Rectal smooth muscle tissue (tissue), 1 donor: ENCODE results near the gene CYB5R3.

Source experiments
- H3K27ac ChIP-seq: one replicate; pipeline ENCODE4 v1.7.0; 2013; ENCODE audit warnings: low read depth, low read length, inconsistent platforms
- H3K27me3 ChIP-seq: one replicate; pipeline ENCODE4 v1.7.0; 2013; ENCODE audit warnings: low read length; ENCODE audit not compliant: control insufficient read depth, insufficient read depth
- H3K36me3 ChIP-seq: one replicate; pipeline ENCODE4 v1.7.0; 2013; ENCODE audit warnings: low read length; ENCODE audit not compliant: control insufficient read depth, insufficient read depth
- H3K4me1 ChIP-seq: one replicate; pipeline ENCODE4 v1.7.0; 2013; ENCODE audit warnings: low read length; ENCODE audit not compliant: control insufficient read depth, insufficient read depth
- H3K4me3 ChIP-seq: one replicate; pipeline ENCODE4 v1.7.0; 2013; ENCODE audit warnings: low read length
- H3K9ac ChIP-seq: one replicate; pipeline ENCODE4 v1.7.0; 2013; ENCODE audit warnings: low read length

Gene CYB5R3

GRCh38 chr22:42648017-42648367 is 1.2 kb downstream of the CYB5R3 start:
- Histone ChIP-seq H3K4me1 (peaks cover 39% of the 10 kb centered on the region), H3K9ac (peak overlapping the region; percentile 98), H3K27ac (peak overlapping the region; percentile 85), H3K4me3 (peak overlapping the region; percentile 98), H3K36me3 (no peaks in the 10 kb centered on the region), H3K27me3 (no peaks in the 10 kb centered on the region)

DNA sequence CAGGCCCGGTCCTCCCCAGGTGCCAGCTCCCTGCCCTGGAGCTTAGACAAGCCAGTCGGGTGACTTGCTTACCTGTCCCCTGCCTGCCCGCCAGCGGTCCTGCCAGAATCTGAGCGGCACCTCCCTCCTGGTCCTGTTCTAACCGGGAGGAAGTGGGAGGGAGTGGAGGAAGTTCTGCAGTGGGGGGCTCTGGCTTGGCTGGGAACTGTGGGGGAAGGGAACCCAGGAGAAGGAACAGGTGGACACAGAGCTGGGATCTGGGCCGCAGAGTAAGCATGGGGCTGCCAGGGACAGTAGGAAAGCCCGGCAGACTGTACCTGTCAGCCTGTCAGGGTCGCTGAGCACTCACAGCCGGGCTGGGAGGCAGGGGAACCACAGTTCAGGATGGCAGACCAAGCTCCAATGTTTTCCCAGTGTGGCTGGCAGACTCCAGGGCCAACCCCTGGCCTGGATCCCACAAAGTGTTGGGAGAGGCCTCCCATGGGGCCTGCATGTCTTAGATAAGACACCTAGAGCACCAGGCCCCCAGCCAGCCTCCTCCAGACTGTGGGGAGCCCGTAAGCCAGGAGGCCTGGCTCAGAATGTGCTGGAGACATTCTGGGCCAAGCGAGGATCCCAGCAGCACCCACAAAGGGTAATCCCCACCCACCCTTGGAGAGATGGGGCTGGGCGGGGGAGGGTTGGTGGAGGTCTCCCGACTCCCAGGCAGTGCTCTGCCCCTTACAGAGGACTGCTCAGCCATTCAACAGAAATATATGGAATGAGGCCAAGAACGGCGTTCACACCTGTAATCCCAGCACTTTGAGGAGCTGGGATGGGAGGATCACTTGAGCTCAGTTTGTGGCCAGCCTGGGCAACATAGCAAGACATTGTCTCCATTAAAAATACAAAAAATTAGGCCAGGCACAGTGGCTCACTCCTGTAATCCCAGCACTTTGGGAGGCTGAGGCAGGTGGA is 2.3 kb downstream of the CYB5R3 start:
- Histone ChIP-seq H3K27ac (peak overlapping the region; percentile 84), H3K9ac (peak overlapping the region; percentile 27), H3K27me3 (no peaks in the 10 kb centered on the region), H3K36me3 (no peaks in the 10 kb centered on the region), H3K4me1 (peaks cover 39% of the 10 kb centered on the region), H3K4me3 (peak overlapping the region; percentile 49)

DNA sequence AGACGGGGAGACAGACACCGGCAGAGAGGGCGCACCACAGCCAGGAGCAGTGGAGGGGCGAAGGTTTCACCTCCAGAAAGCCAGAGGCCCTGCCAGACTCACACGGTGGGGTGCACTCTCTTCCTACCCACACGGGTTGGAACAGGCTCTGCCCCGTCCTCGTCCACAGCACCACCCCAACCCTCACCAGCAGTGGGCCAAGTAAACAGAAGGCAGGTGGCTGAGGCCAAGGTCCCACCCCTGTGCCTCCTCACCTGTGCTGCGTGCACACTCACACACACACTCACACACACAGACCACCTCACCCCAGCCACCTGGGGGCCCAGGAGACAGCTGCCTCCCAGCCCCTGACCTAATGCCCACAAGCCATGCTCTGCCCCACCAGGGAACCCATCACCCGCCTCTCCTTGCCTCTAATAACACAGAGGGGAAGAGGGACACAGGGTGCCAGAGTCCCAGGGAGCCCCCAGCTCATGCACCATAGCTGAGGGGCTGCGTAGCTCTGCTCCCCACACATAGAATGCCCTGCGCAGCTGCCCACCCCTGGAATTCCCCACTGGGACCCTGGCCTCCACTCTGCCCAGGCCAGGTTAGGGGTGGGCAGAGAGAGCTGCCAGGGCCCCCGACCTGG is 3.1 kb downstream of the CYB5R3 start:
- Histone ChIP-seq H3K27me3 (no peaks in the 10 kb centered on the region), H3K9ac (peak overlapping the region; percentile 27), H3K36me3 (no peaks in the 10 kb centered on the region), H3K27ac (peak overlapping the region; percentile 84), H3K4me3 (peak overlapping the region; percentile 49), H3K4me1 (peaks cover 39% of the 10 kb centered on the region)

DNA sequence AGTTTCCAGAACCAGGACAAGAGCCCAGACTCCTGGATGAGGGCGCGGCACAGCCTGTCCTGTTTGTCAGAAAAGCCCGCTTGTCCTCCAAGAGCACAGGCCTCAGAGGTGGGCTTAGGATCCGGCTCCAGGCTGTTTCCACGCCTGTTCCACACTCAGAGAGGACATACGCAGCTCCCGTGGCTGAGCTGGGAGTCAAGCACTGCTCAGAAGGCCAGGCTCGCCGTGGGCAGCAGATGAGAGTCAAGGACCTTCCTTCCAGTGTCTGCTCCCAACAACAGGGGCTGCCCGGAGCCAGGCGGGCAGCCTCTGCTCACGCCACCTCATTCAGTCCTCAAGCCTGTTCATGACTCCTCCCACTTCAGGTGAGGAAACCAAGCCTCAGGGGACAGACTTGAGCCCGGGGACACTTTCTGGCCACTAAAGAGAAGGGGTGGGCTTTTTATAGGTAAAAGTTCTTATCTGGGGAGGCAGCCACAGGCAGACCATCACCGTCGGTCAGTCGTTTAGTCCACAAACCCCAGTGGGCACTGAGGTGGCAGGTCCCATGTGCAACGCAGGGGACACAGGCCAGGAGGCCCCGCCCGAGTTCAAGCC is 3.8 kb downstream of the CYB5R3 start:
- Histone ChIP-seq H3K9ac (peak overlapping the region; percentile 74), H3K27me3 (no peaks in the 10 kb centered on the region), H3K27ac (peak overlapping the region; percentile 84), H3K36me3 (no peaks in the 10 kb centered on the region), H3K4me1 (peaks cover 39% of the 10 kb centered on the region), H3K4me3 (peak overlapping the region; percentile 49)

- Histone ChIP-seq H3K4me1 (peaks cover 39% of the 10 kb centered on the region), H3K27me3 (no peaks in the 10 kb centered on the region), H3K9ac (peak overlapping the region; percentile 74), H3K4me3 (peak overlapping the region; percentile 49), H3K27ac (peak overlapping the region; percentile 84), H3K36me3 (no peaks in the 10 kb centered on the region)
Observed at GRCh38 chr22:42644422-42645340, 4.5 kb downstream of the CYB5R3 start.

DNA sequence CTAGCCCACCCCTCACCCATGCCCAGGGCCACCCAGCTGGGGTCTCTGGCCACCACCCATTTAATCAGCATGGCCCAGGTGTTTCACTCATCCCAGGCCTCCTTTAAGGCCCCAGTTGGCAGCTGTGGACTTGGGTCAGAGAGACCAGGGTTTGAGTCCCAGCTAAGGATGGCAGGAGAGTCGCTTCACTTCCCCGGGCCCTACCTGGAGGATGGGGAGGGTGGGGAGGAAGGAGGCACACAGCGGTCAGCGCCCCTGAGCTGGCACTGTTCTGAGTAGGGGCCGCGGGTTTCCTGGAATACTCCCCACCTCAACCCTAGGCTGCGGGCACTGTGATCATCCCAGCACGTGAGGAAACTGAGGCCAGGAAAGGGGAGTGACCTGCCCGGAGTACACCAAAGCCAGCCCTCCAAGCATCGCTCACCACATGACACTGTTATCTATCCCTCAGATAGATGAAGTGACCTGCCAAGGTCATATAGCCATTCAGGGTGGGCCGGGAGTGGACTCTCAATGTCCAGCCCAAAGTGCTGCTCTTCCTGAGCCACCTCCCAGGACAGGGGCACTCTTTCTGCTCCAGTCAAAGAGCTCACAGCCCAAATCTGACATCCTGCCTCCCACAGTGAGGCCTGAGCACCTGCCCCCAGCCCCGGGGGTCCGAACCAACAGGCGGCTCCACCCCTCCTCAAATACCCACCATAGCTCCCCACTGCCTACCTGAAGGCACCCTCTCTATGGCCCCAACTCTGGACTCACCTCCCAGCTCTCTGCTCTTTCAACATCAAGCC is 5.4 kb downstream of the CYB5R3 start:
- Histone ChIP-seq H3K4me3 (no peak overlapping the region), H3K4me1 (peaks cover 39% of the 10 kb centered on the region), H3K27ac (peak overlapping the region; percentile 84), H3K9ac (no peak overlapping the region), H3K27me3 (no peaks in the 10 kb centered on the region), H3K36me3 (no peaks in the 10 kb centered on the region)

- Histone ChIP-seq H3K27ac (no peak overlapping the region), H3K4me3 (no peak overlapping the region), H3K9ac (no peak overlapping the region), H3K27me3 (no peaks in the 10 kb centered on the region), H3K36me3 (no peaks in the 10 kb centered on the region), H3K4me1 (peaks cover 34% of the 10 kb centered on the region)
Observed at GRCh38 chr22:42642806-42643633, 6.2 kb downstream of the CYB5R3 start.

DNA sequence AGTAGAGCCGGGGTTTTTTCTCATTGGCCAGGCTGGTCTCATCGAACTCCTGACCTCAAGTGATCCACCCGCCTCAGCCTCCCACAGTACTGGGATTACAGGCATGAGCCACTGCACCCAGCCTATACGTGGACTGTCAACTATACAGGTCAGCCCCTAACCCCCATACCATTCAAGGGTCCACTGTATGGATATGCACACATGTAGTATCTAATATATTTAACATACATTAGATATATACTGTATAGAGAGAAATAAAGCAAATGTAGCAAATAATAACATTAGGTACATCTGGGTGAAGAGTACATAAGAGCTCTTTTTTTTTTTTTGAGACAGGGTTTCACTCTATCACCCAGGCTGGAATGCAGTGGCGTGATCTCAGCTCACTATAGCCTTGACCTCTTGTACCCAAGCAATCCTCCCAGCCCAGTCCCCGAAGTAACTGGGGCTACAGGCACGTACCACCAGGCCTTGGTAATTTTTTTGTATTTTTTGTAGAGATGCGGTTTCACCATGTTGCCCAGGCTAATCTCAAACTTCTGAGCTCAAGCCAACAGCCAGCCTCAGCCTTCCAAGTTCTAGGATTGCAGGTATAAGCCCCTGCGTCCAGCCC is 7.3 kb downstream of the CYB5R3 start:
- Histone ChIP-seq H3K4me1 (peaks cover 30% of the 10 kb centered on the region), H3K9ac (no peak overlapping the region), H3K27me3 (no peaks in the 10 kb centered on the region), H3K27ac (no peak overlapping the region), H3K36me3 (no peaks in the 10 kb centered on the region), H3K4me3 (no peak overlapping the region)

GRCh38 chr22:42639541-42640241 is 9.5 kb downstream of the CYB5R3 start:
- H3K27ac ChIP-seq, result no peak overlapping the region
- peaks cover 3% of the 10 kb centered on the region for H3K36me3 ChIP-seq
- no peak overlapping the region for H3K9ac ChIP-seq
- H3K4me3 ChIP-seq, result no peak overlapping the region
- H3K27me3 ChIP-seq, result no peaks in the 10 kb centered on the region
- H3K4me1 ChIP-seq, result peaks cover 15% of the 10 kb centered on the region

DNA sequence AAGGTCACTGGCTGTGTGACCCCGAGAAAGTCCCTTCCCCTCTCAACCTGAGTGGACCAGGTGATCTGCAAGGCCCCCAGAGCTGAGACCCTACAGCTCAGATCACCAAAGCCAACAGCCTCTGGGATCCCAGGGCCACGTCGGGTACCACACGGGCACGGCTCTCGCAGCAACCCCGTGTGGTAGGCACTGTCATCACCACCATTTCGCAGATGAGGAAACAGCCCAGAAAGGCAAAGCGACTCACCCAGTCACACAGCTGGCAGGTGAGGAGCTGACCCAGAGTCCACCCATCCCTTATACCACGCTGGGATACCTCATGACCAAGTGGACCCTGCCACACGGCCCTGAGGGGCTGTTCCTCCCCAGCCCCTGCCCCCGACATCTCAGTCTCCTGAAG is 11.6 kb downstream of the CYB5R3 start:
- Histone ChIP-seq H3K4me1 (peaks cover 4% of the 10 kb centered on the region), H3K27me3 (no peaks in the 10 kb centered on the region), H3K36me3 (peaks cover 6% of the 10 kb centered on the region), H3K4me3 (no peak overlapping the region), H3K27ac (no peak overlapping the region), H3K9ac (no peak overlapping the region)
